ENCODE results near the gene LCN6.
"Not testable (repeated sequence)": the region's sequence is repeated elsewhere in the genome, so short reads cannot be mapped to it uniquely, and the experiment has no call there.

Gene LCN6

DNA sequence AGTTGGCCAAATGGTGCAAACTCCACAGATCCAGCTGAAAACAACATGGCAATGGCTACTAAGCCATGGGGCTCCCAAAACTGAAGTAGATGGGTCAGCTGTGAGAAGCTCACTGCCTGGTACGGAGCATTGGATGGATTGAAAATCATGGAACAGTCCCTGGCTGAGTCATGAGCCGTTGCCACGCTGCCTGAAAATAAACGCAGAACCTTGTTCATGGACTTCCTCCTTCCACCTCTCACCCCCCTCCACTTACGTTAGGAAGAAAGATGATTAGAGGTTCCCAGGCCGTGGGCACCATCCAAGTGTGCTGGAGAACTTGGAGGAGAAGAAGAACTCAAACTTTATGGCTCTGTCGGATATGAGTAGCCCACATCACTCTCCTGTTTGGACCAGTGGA lies 42.8 kb downstream of the LCN6 start:
- H3K4me2 ChIP-seq (ENCODE audit: low read depth, low read length): no peak overlapping the region

DNA sequence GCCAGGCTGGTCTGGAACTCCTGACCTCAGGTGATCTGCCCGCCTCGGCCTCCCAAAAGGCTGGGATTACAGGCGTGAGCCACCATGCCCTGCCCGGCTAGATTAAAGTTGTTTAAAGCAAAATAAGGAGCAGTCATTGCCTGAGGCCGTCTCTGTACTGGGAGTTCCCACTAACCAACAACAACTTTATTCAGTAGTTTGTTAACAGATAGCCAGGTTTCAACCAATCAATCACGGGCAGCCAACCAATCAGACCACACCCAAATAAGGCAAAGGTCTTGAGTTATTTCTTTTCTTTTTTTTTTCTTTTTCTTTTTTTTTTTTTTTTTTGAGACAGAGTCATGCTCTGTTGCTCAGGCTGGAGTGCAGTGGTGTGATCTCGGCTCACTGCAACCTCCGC lies 43.6 kb downstream of the LCN6 start:
- H3K27me3 ChIP-seq (replicated peaks; ENCODE audit: insufficient read depth, low read length): peaks cover 94% of the 10 kb centered on the region
- not testable (repeated sequence) for H3K9ac ChIP-seq (ENCODE audit: low read length); H3K4me2 ChIP-seq (ENCODE audit: low read depth, low read length); H3K4me3 ChIP-seq (ENCODE audit: low read length); H3K79me2 ChIP-seq (ENCODE audit: low read length); H3K36me3 ChIP-seq (replicated peaks; ENCODE audit: insufficient read depth, low read length); DNase-seq; H3K27ac ChIP-seq (ENCODE audit: low read length); H3K9me3 ChIP-seq (replicated peaks; ENCODE audit: insufficient read depth, low read length); H3K9me2 ChIP-seq (replicated peaks; ENCODE audit: insufficient read depth, low read length); H3K4me1 ChIP-seq (ENCODE audit: low read length); H3F3A ChIP-seq (ENCODE audit: insufficient read depth, low read length); H2AFZ ChIP-seq (ENCODE audit: low read length); H4K20me1 ChIP-seq (ENCODE audit: insufficient read depth, low read length)

More for the DNA sequence above, 42.8 kb downstream of the LCN6 start:
- Histone ChIP-seq H3K9ac (ENCODE audit: low read length) (no peak overlapping the region), H2AFZ (ENCODE audit: low read length) (no peak overlapping the region), H3K9me2 (replicated peaks; ENCODE audit: insufficient read depth, low read length) (no peaks in the 10 kb centered on the region), H3K27ac (ENCODE audit: low read length) (no peak overlapping the region), H3K36me3 (replicated peaks; ENCODE audit: insufficient read depth, low read length) (no peaks in the 10 kb centered on the region), H4K20me1 (ENCODE audit: insufficient read depth, low read length) (no peaks in the 10 kb centered on the region), H3K4me1 (ENCODE audit: low read length) (peaks cover 7% of the 10 kb centered on the region; the same call in 1 of the 2 replicates), H3K27me3 (replicated peaks; ENCODE audit: insufficient read depth, low read length) (peaks cover 94% of the 10 kb centered on the region), H3F3A (ENCODE audit: insufficient read depth, low read length) (0 out of 2 replicates have a peak, but pooled peaks cover 2% of the 10 kb centered on the region), H3K9me3 (replicated peaks; ENCODE audit: insufficient read depth, low read length) (no peaks in the 10 kb centered on the region), H3K4me3 (ENCODE audit: low read length) (no peak overlapping the region), H3K79me2 (ENCODE audit: low read length) (no peaks in the 10 kb centered on the region)
- TF ChIP-seq, protein P1, sequence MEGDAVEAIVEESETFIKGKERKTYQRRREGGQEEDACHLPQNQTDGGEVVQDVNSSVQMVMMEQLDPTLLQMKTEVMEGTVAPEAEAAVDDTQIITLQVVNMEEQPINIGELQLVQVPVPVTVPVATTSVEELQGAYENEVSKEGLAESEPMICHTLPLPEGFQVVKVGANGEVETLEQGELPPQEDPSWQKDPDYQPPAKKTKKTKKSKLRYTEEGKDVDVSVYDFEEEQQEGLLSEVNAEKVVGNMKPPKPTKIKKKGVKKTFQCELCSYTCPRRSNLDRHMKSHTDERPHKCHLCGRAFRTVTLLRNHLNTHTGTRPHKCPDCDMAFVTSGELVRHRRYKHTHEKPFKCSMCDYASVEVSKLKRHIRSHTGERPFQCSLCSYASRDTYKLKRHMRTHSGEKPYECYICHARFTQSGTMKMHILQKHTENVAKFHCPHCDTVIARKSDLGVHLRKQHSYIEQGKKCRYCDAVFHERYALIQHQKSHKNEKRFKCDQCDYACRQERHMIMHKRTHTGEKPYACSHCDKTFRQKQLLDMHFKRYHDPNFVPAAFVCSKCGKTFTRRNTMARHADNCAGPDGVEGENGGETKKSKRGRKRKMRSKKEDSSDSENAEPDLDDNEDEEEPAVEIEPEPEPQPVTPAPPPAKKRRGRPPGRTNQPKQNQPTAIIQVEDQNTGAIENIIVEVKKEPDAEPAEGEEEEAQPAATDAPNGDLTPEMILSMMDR (IDR thresholded peaks at IDR 0.05; ENCODE audit: low read length): no peak
- TF ChIP-seq EZH2phosphoT487 (IDR thresholded peaks at IDR 0.05; ENCODE audit: low read length) (no peak), EZH2 (optimal IDR thresholded peaks at IDR 0.05; ENCODE audit: low read depth, low read length) (no peak)
- DNase-seq: no peak

DNA sequence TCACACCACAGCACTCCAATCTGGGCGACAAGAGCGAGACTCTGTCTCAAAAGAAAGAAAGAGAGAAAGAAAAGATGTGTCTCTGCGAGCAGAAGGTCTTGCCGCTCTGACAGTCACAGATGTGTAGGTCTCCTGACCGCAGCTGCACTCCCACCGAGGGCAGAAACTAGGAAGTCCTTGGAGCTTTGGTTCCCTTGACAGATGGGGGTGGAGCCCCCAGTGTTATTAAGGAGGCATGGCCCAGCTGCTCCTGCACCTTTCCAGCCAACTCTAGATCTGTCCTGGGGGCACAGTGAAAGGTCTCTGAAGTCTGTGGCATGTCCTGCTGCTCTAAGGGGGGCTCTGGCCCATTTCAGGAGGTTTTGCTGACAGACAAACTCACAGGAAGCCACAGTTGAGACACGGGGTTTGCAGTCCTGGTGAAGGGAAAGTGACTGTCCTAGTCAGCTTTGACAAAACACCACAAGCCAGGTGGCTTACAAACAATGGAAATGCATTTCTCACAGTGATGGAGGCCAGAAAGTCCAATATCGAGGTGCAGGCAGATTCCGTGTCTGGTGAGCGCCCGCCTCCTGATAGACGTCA lies 45.0 kb downstream of the LCN6 start:
- peak; percentile 41 for DNase-seq
- H3K27ac ChIP-seq (ENCODE audit: low read length): peak overlapping the region; percentile 32; the same call in 1 of the 2 replicates
- TF ChIP-seq EZH2 (optimal IDR thresholded peaks at IDR 0.05; ENCODE audit: low read depth, low read length): no peak
- no peak for TF ChIP-seq EZH2phosphoT487 (IDR thresholded peaks at IDR 0.05; ENCODE audit: low read length)
- TF ChIP-seq, protein P1 (IDR thresholded peaks at IDR 0.05; ENCODE audit: low read length): no peak
- H3K4me2 ChIP-seq (ENCODE audit: low read depth, low read length): no peak overlapping the region; the same call in 1 of the 2 replicates
- peaks cover 94% of the 10 kb centered on the region for H3K27me3 ChIP-seq (replicated peaks; ENCODE audit: insufficient read depth, low read length)
- H3K9me2 ChIP-seq (replicated peaks; ENCODE audit: insufficient read depth, low read length): no peaks in the 10 kb centered on the region
- H3K4me3 ChIP-seq (ENCODE audit: low read length): no peak overlapping the region
- H3K79me2 ChIP-seq (ENCODE audit: low read length): no peaks in the 10 kb centered on the region
- no peak overlapping the region for H3K9ac ChIP-seq (ENCODE audit: low read length)
- H3K9me3 ChIP-seq (replicated peaks; ENCODE audit: insufficient read depth, low read length): no peaks in the 10 kb centered on the region
- no peak overlapping the region for H2AFZ ChIP-seq (ENCODE audit: low read length)
- H3K4me1 ChIP-seq (ENCODE audit: low read length): peaks cover 7% of the 10 kb centered on the region; the same call in 1 of the 2 replicates
- 0 out of 2 replicates have a peak, but pooled peaks cover 2% of the 10 kb centered on the region for H3F3A ChIP-seq (ENCODE audit: insufficient read depth, low read length)
- H3K36me3 ChIP-seq (replicated peaks; ENCODE audit: insufficient read depth, low read length): no peaks in the 10 kb centered on the region
- H4K20me1 ChIP-seq (ENCODE audit: insufficient read depth, low read length): no peaks in the 10 kb centered on the region

DNA sequence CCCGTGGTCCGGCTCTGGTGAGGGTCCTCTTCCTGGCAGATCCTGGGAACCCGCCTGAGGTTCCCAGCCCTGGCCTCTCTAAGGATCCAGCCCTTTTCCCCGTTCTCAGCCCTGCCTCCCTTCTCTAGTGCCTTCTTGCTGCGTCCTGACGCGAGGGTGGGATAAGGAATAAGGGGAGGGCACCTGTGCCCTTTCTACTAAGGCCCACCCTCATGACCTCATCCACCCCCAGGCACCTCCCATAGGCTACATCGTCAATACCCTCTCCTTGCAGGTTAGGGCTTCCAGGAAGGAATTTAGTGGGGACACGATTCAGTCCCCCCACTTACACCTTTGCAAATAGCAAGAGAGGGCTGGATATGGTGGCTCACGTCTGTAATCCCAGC lies 46.7 kb downstream of the LCN6 start:
- H3K9me2 ChIP-seq (replicated peaks; ENCODE audit: insufficient read depth, low read length): no peaks in the 10 kb centered on the region
- no peak for DNase-seq
- H4K20me1 ChIP-seq (ENCODE audit: insufficient read depth, low read length): no peaks in the 10 kb centered on the region
- peak overlapping the region; percentile 31; the same call in 1 of the 2 replicates for H2AFZ ChIP-seq (ENCODE audit: low read length)
- H3K4me2 ChIP-seq (ENCODE audit: low read depth, low read length): peak overlapping the region; percentile 52; the same call in 1 of the 2 replicates
- no peaks in the 10 kb centered on the region for H3K36me3 ChIP-seq (replicated peaks; ENCODE audit: insufficient read depth, low read length)
- TF ChIP-seq EZH2 (optimal IDR thresholded peaks at IDR 0.05; ENCODE audit: low read depth, low read length): no peak
- TF ChIP-seq, protein P1 (IDR thresholded peaks at IDR 0.05; ENCODE audit: low read length): no peak
- no peak for TF ChIP-seq EZH2phosphoT487 (IDR thresholded peaks at IDR 0.05; ENCODE audit: low read length)
- H3K9me3 ChIP-seq (replicated peaks; ENCODE audit: insufficient read depth, low read length): no peaks in the 10 kb centered on the region
- peaks cover 7% of the 10 kb centered on the region; the same call in 1 of the 2 replicates for H3K4me1 ChIP-seq (ENCODE audit: low read length)
- peak overlapping the region; percentile 27; the same call in 1 of the 2 replicates for H3K4me3 ChIP-seq (ENCODE audit: low read length)
- no peak overlapping the region for H3K27ac ChIP-seq (ENCODE audit: low read length)
- H3K27me3 ChIP-seq (replicated peaks; ENCODE audit: insufficient read depth, low read length): peaks cover 91% of the 10 kb centered on the region
- H3F3A ChIP-seq (ENCODE audit: insufficient read depth, low read length): 0 out of 2 replicates have a peak, but pooled peaks cover 2% of the 10 kb centered on the region
- H3K79me2 ChIP-seq (ENCODE audit: low read length): no peaks in the 10 kb centered on the region
- no peak overlapping the region; the same call in 1 of the 2 replicates for H3K9ac ChIP-seq (ENCODE audit: low read length)
